ENCODE data around the gene DMKN.

The DMKN gene

GRCh38 chr19:35513628-35514281 is at the start of gene DMKN:
Gene DMKN, minus strand, starts transcription at chr19:35513649. Its CDS starts 174 bp downstream, at chr19:35513475.
- DNase-seq: no peak

DNA sequence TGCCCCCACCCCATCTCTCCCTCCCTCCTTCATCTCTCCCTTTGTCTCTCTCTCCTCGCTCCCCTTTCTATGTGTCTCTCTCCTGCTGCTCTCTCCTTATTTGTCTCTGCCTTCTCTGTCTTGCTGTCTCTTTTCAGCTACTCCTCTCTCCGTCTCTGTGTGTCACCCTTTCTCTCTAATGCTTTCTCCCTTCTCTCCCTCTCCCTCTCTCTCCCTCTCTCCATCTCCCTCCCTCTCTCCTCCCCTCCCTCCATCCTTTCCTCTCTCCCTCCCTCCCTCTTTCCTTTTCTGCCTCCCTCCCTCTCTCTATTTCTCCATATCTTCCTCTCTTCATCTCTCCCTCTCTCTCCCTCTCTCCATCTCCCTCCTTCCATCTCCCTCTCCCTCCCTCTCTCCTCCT is 49.3 kb upstream of the DMKN start:
- no peak for DNase-seq

GRCh38 chr19:35562336-35562735 is 48.9 kb upstream of the DMKN start:
- DNase-seq: no peak

DNA sequence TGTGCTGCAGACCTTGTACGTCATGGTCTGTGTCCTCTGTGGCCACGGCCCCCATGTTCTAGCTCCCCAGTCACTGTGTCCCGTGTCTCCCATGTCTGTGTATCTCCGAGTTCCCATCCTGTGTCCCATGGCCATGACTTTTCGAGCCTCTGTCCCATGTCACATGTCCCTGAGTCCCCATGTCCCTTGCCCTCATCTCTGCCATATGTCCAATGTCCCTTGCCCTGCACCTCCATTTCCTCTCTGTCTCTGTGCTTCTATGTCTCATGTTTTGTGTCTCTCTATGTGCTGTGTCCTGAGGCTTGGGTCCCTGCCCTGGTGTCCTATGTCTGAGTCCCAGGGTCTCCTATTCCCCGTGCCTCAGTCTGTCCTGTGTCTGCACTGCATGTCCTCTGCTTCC is 48.0 kb upstream of the DMKN start:
- no peak for DNase-seq

GRCh38 chr19:35560677-35561076 is 47.2 kb upstream of the DMKN start:
- no peak for DNase-seq

- no peak for DNase-seq
Measured at GRCh38 chr19:35560271-35560670, 46.8 kb upstream of the DMKN start.

GRCh38 chr19:35559781-35560180 is 46.3 kb upstream of the DMKN start:
- DNase-seq: no peak

GRCh38 chr19:35559281-35559659 is 45.8 kb upstream of the DMKN start:
- no peak for DNase-seq

DNA sequence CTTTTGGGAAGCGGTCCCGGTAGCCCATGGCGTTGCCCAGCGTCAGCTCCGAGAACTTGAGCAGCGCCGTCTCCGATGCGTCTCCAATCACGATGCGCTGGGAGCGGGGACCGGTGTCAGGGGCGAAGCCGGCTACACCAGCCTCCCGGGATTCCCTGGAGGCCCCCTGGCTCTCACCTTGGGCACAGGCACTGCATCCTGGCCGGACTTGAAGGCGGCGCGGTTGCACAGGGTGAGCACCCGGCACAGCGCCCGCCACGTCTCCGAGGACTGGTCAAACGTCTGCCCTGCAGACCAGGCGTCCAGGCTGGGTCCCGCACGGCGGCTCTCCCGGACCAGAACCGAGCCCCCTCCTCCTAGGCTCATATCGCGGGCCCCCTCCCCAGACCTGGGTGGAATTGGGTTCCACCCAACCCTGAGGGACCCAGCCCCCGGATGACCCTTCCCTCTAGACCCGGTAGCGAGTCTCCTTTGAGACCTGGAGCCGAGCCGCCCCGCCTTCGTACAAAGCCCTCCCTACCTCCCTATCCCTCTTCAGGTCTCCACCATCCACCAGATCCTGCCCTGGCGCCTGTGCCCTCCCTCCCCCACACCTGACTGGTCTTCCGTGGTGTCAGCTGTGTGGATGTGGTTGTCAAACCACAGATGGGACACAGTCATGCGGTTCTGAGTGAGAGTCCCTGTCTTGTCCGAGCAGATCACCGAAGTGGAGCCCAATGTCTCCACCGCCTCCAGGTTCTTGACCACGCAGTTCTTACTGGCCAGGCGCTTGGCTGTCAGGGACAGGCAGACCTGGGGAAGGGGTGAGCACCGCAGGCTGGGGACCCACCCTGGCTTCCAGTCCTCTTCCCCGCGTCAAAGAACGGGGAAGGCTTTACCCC is 45.2 kb upstream of the DMKN start:
- DNase-seq: no peak

- DNase-seq: peak; percentile 59
Measured at GRCh38 chr19:35557539-35558399, 44.3 kb upstream of the DMKN start.

GRCh38 chr19:35556846-35557538 is 43.5 kb upstream of the DMKN start:
- no peak for DNase-seq

DNA sequence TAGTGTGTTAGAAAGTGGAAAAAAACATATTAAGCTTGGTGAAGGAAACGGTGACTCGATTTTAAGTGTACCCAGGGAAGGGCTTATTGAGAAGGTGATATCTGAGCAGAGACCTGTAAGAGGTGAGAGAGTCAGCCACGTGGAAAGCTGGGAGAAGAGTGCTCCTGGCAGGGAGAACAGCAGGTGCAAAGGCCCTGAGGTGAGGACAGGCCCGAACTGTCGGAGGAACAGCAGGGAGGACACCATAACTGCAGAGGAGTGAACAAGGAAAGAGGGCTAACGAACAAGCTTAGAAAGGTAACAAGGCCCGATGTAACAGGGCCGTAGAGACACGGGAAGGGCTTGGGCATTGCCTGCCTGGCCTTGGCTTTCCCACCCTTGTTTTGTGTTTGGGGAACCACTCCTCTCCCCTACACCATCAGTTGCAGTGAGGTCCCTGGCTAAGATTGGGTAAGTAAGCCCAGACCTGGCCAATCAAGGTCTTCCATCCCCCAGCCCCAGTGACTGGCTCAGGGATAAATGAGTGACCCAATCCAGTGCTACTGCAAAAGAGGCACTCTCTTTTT is 42.7 kb upstream of the DMKN start:
- DNase-seq: no peak

GRCh38 chr19:35555301-35556005 is 42.0 kb upstream of the DMKN start:
- no peak for DNase-seq

GRCh38 chr19:35554076-35554475 is 40.6 kb upstream of the DMKN start:
- no peak for DNase-seq

DNA sequence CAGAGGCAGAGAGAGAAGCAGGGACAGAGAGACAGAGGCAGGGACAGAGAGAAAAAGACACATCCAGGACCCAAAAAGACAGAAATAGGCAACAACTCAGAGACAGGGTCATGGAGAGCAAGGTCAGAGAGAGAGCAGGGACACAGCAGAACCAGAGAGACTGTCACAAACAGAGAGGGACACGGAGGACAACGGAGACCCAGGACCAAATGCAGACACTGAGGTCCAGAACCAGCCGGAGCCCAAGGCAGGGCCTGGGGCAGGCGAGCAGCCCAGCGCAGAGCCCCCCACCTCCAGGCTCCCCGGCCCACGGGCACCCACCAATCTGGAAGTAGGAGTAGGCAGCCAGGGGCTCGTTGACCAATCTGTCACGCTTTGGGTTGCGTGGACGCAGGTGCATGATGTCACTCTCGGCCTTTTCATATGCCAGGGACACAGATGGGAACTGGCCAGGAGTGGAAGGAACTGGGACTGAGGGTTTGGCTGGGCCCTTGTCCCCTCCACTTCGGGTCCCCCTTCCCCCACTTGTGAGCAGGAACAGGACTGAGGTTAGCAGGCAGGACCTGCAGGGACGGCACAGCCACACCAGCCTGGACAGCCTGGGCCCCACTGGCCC is 40.0 kb upstream of the DMKN start:
- no peak for DNase-seq

- no peak for DNase-seq
Measured at GRCh38 chr19:35552534-35553384, 39.3 kb upstream of the DMKN start.

DNA sequence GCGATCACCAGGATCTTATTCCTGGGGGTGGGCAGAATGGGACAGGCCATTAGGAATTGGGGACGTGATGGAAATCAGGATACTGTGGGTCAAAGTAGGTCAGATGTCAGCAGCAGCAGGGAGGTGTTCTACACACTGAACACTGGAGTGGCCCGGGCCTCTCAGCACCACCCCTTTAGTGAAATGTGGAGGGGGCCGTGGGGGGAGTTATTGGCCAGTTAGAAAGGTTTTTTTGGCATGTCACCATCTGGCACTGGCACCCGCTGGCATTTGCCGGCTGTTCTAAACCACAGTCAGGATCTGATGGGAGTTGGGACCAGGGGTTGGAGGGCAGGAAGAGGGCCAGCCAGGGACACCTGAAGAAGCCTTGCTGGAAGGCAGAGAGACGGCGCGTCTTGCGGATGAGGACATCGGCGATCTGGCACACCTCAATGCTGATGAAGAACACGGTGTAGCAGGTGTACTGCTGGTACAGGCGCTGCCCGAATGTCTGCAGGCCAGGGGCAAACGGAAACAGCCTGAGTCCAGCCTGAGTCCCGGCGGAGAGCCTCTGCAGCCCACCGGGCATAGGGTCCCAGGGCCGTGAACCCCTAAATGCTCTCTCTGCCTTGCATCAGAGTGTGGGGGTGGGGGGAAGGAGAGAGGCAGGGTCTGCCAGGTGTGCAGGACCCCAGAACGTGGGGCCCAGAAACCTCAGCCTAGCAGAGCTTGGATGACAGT is 37.8 kb upstream of the DMKN start:
- DNase-seq: no peak

GRCh38 chr19:35549879-35550523 is 36.6 kb upstream of the DMKN start:
- DNase-seq: no peak

DNA sequence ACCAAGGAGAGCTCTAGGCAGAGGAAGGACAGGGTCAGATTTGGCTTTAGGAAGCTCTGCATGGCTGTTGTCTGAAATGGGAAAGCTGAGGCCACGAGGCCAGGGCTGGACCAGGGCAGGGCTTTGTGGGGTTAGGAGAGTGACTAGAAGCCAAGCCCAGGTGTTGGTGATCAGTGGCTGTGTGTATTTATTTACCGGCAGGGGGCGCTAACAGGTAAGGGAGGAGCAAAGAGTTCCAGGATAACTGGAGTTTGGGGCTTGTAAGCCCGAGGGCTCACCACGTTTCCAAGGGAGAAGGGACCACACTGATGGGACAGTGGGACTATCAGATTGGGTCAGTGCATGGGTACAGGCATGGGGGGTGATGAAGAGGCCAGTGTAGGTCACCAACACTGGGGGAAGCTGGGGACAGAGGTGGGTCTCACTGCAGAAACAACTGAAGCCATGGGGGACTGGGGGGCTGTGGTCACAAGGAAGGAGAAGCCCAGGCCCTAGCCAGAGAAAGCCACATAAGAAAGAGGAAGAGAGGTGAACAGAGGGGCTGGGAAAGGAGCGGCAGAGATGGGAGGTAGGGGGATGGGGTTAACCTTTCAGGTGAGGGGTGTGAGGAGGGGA is 35.8 kb upstream of the DMKN start:
- DNase-seq: peak; percentile 70

All from CD4-positive, alpha-beta T cell treated with Interleukin-10 for 1 hour (primary cell).